NCI-H748 (cell line): ENCODE measurements around the gene GOLGA8B.
"Not testable (repeated sequence)": the region's sequence is repeated elsewhere in the genome, so short reads cannot be mapped to it uniquely, and the experiment has no call there.

ENCODE experiments used
- DNase-seq: peaks from one replicate; lab custom pipeline; 2025; ENCODE audit not compliant: unreplicated experiment; lab: John Stamatoyannopoulos, UW

GOLGA8B gene

GRCh38 chr15:34597316-34597715 lies 13.9 kb upstream of the GOLGA8B start:
- DNase-seq = no peak

- no peak for DNase-seq
Measured at GRCh38 chr15:34594361-34594760, 10.9 kb upstream of the GOLGA8B start.

- DNase-seq = no peak
Measured at GRCh38 chr15:34591306-34591705, 7.9 kb upstream of the GOLGA8B start.

- DNase-seq = peak; percentile 61
Measured at GRCh38 chr15:34588046-34588674, 4.7 kb upstream of the GOLGA8B start.

GRCh38 chr15:34585966-34586365 lies 2.5 kb upstream of the GOLGA8B start:
- not testable (repeated sequence) for DNase-seq

GRCh38 chr15:34584996-34585395 lies 1.5 kb upstream of the GOLGA8B start:
- no peak for DNase-seq

GRCh38 chr15:34584330-34584668 lies 848 bp upstream of the GOLGA8B start:
- no peak for DNase-seq

- DNase-seq = peak; percentile 35
Measured at GRCh38 chr15:34582461-34583371, 735 bp downstream of the GOLGA8B start.

GRCh38 chr15:34581687-34582460 lies 1.6 kb downstream of the GOLGA8B start:
- DNase-seq = not testable (repeated sequence)

GRCh38 chr15:34581043-34581365 lies 2.4 kb downstream of the GOLGA8B start:
- DNase-seq = no peak

GRCh38 chr15:34580251-34581042 lies 3.0 kb downstream of the GOLGA8B start:
- DNase-seq = not testable (repeated sequence)

GRCh38 chr15:34578283-34578674 lies 5.2 kb downstream of the GOLGA8B start:
- DNase-seq = no peak

GRCh38 chr15:34577658-34578282 lies 5.7 kb downstream of the GOLGA8B start:
- not testable (repeated sequence) for DNase-seq

GRCh38 chr15:34575035-34575434 lies 8.4 kb downstream of the GOLGA8B start:
- not testable (repeated sequence) for DNase-seq

- DNase-seq = not testable (repeated sequence)
Measured at GRCh38 chr15:34572921-34573320, 10.5 kb downstream of the GOLGA8B start.

- not testable (repeated sequence) for DNase-seq
Measured at GRCh38 chr15:34572019-34572641, 11.3 kb downstream of the GOLGA8B start.

- DNase-seq = not testable (repeated sequence)
Measured at GRCh38 chr15:34569670-34570396, 13.6 kb downstream of the GOLGA8B start.

GRCh38 chr15:34567174-34567573 lies 16.3 kb downstream of the GOLGA8B start:
- DNase-seq = not testable (repeated sequence)

- not testable (repeated sequence) for DNase-seq
Measured at GRCh38 chr15:34564711-34565110, 18.7 kb downstream of the GOLGA8B start.
